CD4-positive, alpha-beta T cell (primary cell): ENCODE results near the gene MAB21L4. TPM values are rescaled to one million over a fixed set of nuclear protein-coding genes. Genes with fewer than 3 reads are reported as not detected.

Experiments
- ATAC-seq: fragments of 200-7000 bp; cut with Tn5 transposase; one replicate; pipeline ENCODE4 v1.10.0; 2022; ENCODE audit warnings: mild to moderate bottlenecking; ENCODE audit not compliant: poor library complexity
- CTCF ChIA-PET: fragments of 350-600 bp; sonication (Branson Sonifier 250); formaldehyde crosslinking; loops from one replicate; lab custom pipeline; 2021; ENCODE audit warnings: antibody characterized with exemption, inconsistent platforms; lab: Charles Lee
- POLR2A ChIA-PET: fragments of 350-600 bp; sonication (Branson Sonifier 250); formaldehyde crosslinking; loops from one replicate; lab custom pipeline; 2021; ENCODE audit warnings: antibody characterized with exemption, inconsistent platforms; lab: Charles Lee
- DNase-seq, 14 experiments: peaks; one replicate each; pipeline ENCODE4 v3.0.0-alpha.2; 2013 to 2020; ENCODE audit warnings: mixed read lengths in 2 of 14
- H3K27ac ChIP-seq, 2 donors: one replicate each; pipeline versions ENCODE4 v1.5.1 to v1.7.0; 2013; ENCODE audit warnings: low read length in 2 of 2, low read depth in 1 of 2, mild to moderate bottlenecking in 1 of 2
- H3K27me3 ChIP-seq, 2 experiments: 1 replicate in 1 of 2; 2 replicates in 1 of 2; pipeline versions ENCODE4 v1.6.1 to v1.7.0; 2013; ENCODE audit warnings: low read length in 2 of 2, control low read depth in 1 of 2, mild to moderate bottlenecking in 1 of 2, moderate library complexity in 1 of 2; ENCODE audit not compliant: insufficient read depth in 2 of 2, control insufficient read depth in 1 of 2
- H3K36me3 ChIP-seq: one replicate; pipeline ENCODE4 v1.6.1; 2013; ENCODE audit warnings: low read length, control low read depth; ENCODE audit not compliant: insufficient read depth
- H3K4me1 ChIP-seq: one replicate; pipeline ENCODE4 v1.6.1; 2013; ENCODE audit warnings: low read length, control low read depth; ENCODE audit not compliant: insufficient read depth
- H3K4me3 ChIP-seq: one replicate; pipeline ENCODE4 v1.5.1; 2013; ENCODE audit warnings: mild to moderate bottlenecking, low read length, moderate library complexity
- H3K9me3 ChIP-seq, 2 experiments: 1 replicate in 1 of 2; 2 replicates in 1 of 2; pipeline versions ENCODE4 v1.6.1 to v1.7.0; 2013; ENCODE audit warnings: low read length in 2 of 2, mild to moderate bottlenecking in 2 of 2, control low read depth in 1 of 2, moderate library complexity in 1 of 2; ENCODE audit not compliant: control insufficient read depth in 1 of 2, insufficient read depth in 1 of 2
- H3K27ac Mint-ChIP-seq: one replicate; pipeline ENCODE4 v1.8.0; 2020; ENCODE audit warnings: mixed read lengths
- H3K27me3 Mint-ChIP-seq: one replicate; pipeline ENCODE4 v1.8.0; 2021; ENCODE audit warnings: mixed read lengths
- H3K36me3 Mint-ChIP-seq: one replicate; pipeline ENCODE4 v1.8.0; 2021; ENCODE audit warnings: low read depth, mixed read lengths
- H3K4me1 Mint-ChIP-seq: one replicate; pipeline ENCODE4 v1.8.0; 2021; ENCODE audit warnings: low read depth, mixed read lengths
- H3K4me3 Mint-ChIP-seq: one replicate; pipeline ENCODE4 v1.8.0; 2020; ENCODE audit warnings: mild to moderate bottlenecking, mixed read lengths
- H3K9me3 Mint-ChIP-seq: one replicate; pipeline ENCODE4 v1.8.0; 2020; ENCODE audit warnings: mixed read lengths
- CTCF ChIP-seq: fragments of 200-600 bp; IDR thresholded peaks from one replicate; pipeline ENCODE4 v1.8.0; 2022; ENCODE audit warnings: antibody characterized with exemption, mild to moderate bottlenecking
- intact Hi-C, 2 experiments: fragments of 100-400 bp; cut with DNase I in 1 of 2; cut with micrococcal nuclease in 1 of 2; formaldehyde crosslinking; loops; one replicate each; pipeline versions ENCODE4 v1.15.1 to v1.9.0; 2023 to 2025; cut with DNase I, micrococcal nuclease
- total RNA-seq, 174 experiments: library from RNA in 2 of 174; stranded (reverse) in 2 of 174; gene quantifications; one replicate each; pipeline ENCODE4 v1.2.3 and lab custom pipeline; 2021 to 2026

MAB21L4 gene
- total RNA-seq, 2 experiments from 2014 or later: not detected

DNA sequence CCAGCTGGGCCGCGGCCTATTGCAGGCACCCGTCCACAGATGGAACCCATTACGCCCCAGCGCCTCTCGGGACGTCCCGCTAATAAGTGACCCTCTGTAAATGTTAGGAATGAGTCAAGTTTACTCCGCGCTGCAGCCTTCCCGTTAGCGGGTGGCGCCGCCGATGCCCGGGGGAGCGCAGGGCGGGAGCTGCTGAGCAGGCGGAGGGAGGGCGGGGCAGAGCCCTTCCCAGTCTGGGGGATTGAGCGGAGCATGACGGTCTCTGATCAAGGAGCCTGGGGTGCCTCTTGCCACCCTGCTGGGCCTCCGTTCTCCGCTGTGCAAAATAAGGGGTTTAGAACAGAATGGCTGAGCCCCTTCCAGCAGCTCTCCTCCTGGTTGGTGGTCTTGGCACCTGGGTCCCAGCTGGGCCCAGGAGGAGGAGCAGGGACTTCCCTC, 20.6 kb upstream of the MAB21L4 start:
- no peak overlapping the region for H3K27ac ChIP-seq
- peaks cover 3% of the 10 kb centered on the region for H3K4me1 ChIP-seq
- H3K9me3 Mint-ChIP-seq: no peaks in the 10 kb centered on the region
- TF ChIP-seq CTCF: no peak
- peaks cover 29 to 31% of the 10 kb centered on the region in 2 experiments for H3K27me3 ChIP-seq
- intact Hi-C loops: loop anchor here (10.0 kb wide), 2 partner anchors 158 to 238 kb away; partner anchors contain the start of gene PPP1R7 (in 1 of the 2)
- no peak overlapping the region for H3K4me3 Mint-ChIP-seq
- peaks cover 0 to 4% of the 10 kb centered on the region in 2 experiments for H3K9me3 ChIP-seq
- no peak overlapping the region for H3K27ac Mint-ChIP-seq
- H3K36me3 Mint-ChIP-seq: no peaks in the 10 kb centered on the region
- H3K27me3 Mint-ChIP-seq: peaks cover 16% of the 10 kb centered on the region
- no peaks in the 10 kb centered on the region for H3K36me3 ChIP-seq
- peak in 1 of 14 experiments; percentile 3 for DNase-seq
- no peak for ATAC-seq
- no peaks in the 10 kb centered on the region for H3K4me1 Mint-ChIP-seq
- ChIA-PET POLR2A (no interaction called here), CTCF (no interaction called here)
- no peak overlapping the region for H3K4me3 ChIP-seq

GRCh38 chr2:240915526-240916341, 19.8 kb upstream of the MAB21L4 start:
- Histone ChIP-seq H3K27me3 (peaks cover 29 to 31% of the 10 kb centered on the region in 2 experiments), H3K4me3 (no peak overlapping the region), H3K36me3 (no peaks in the 10 kb centered on the region), H3K9me3 (peaks cover 0 to 4% of the 10 kb centered on the region in 2 experiments), H3K4me1 (peaks cover 3% of the 10 kb centered on the region), H3K27ac (no peak overlapping the region)
- Mint-ChIP-seq H3K27ac (no peak overlapping the region), H3K36me3 (no peaks in the 10 kb centered on the region), H3K4me3 (no peak overlapping the region), H3K9me3 (no peaks in the 10 kb centered on the region), H3K4me1 (no peaks in the 10 kb centered on the region), H3K27me3 (peaks cover 19% of the 10 kb centered on the region)
- intact Hi-C loops: loop anchor here (2.0 to 10.0 kb wide), 3 partner anchors 159 to 239 kb away; partner anchors contain the start of gene PPP1R7 (in 2 of the 2)
- ATAC-seq (no peak), DNase-seq (no peak)
- CTCF ChIA-PET: no interaction called here
- no peak for TF ChIP-seq CTCF
- POLR2A ChIA-PET: no interaction called here

GRCh38 chr2:240914645-240915525, 18.9 kb upstream of the MAB21L4 start:
- H3K36me3 Mint-ChIP-seq: no peaks in the 10 kb centered on the region
- intact Hi-C loops: loop anchor here (2.0 to 10.0 kb wide), 3 partner anchors 160 to 240 kb away; partner anchors contain the start of gene PPP1R7 (in 2 of the 2)
- H3K9me3 Mint-ChIP-seq: no peaks in the 10 kb centered on the region
- Histone ChIP-seq H3K4me1 (peaks cover 3% of the 10 kb centered on the region), H3K9me3 (peaks cover 0 to 4% of the 10 kb centered on the region in 2 experiments), H3K36me3 (no peaks in the 10 kb centered on the region), H3K27me3 (peaks cover 29 to 31% of the 10 kb centered on the region in 2 experiments), H3K27ac (no peak overlapping the region), H3K4me3 (no peak overlapping the region)
- no peak overlapping the region for H3K27ac Mint-ChIP-seq
- no peak for DNase-seq
- peaks cover 25% of the 10 kb centered on the region for H3K27me3 Mint-ChIP-seq
- H3K4me1 Mint-ChIP-seq: no peaks in the 10 kb centered on the region
- no peak for ATAC-seq
- ChIA-PET CTCF (interaction anchor here (1.0 kb wide), 2 partner anchors 75 to 235 kb away, joined by 3 to 8 read pairs; partner anchors contain the start of genes PASK and PPP1R7), POLR2A (interaction anchor here (1.0 kb wide), 1 partner anchor 234 kb away, joined by 3 read pairs; the partner anchor contains the start of gene PASK)
- no peak overlapping the region for H3K4me3 Mint-ChIP-seq
- TF ChIP-seq CTCF: no peak
